ENCODE data around the gene KCNMB2. TPM values are rescaled to one million over a fixed set of nuclear protein-coding genes. Genes with fewer than 3 reads are reported as not detected.

Gene KCNMB2
- polyA plus RNA-seq, 1 donor (not counting 4 experiments of a cell fraction or from before 2014, with no cell fraction given), result not detected

GRCh38 chr3:178823150-178823549, 286.9 kb downstream of the KCNMB2 start:
- no peak overlapping the region for H2AFZ ChIP-seq (ENCODE audit: control insufficient read depth, low read length)
- no peaks in the 10 kb centered on the region for H3K9me1 ChIP-seq (ENCODE audit: control insufficient read depth, extremely low read depth, insufficient read depth, low read length)
- no peaks in the 10 kb centered on the region for H3K9me3 ChIP-seq (ENCODE audit: control insufficient read depth, low read depth, low read length)
- TF ChIP-seq CTCF (optimal IDR thresholded peaks at IDR 0.05 in 1 of 3, IDR thresholded peaks at IDR 0.05 in 1 of 3, conservative IDR thresholded peaks at IDR 0.05 in 1 of 3; ENCODE audit: extremely low read depth in 1 of 3, insufficient read depth in 2 of 3, low read length in 3 of 3), result no peak
- no peak for TF ChIP-seq EZH2 (IDR thresholded peaks at IDR 0.05; ENCODE audit: low read length)
- no peak for DNase-seq (ENCODE audit: low read depth, low spot score)
- H3K4me3 ChIP-seq (ENCODE audit: control insufficient read depth in 2 of 3, extremely low read depth in 1 of 3, insufficient read depth in 2 of 3, low read depth in 1 of 3, low read length in 3 of 3), result no peak overlapping the region
- H4K20me1 ChIP-seq (ENCODE audit: control insufficient read depth, extremely low read depth, insufficient read depth, low read length), result no peaks in the 10 kb centered on the region
- no peaks in the 10 kb centered on the region for H3K4me1 ChIP-seq (ENCODE audit: control insufficient read depth, extremely low read depth, insufficient read depth, low read length)
- H3K9ac ChIP-seq (ENCODE audit: control insufficient read depth, extremely low read depth, insufficient read depth, low read length), result no peak overlapping the region
- dilution Hi-C loops (cut with MboI; ENCODE audit: extremely low pct_ligation_motif_present, low sequenced_read_pairs), result no loop called here
- FAIRE-seq, result no peak
- H3K27ac ChIP-seq (ENCODE audit: control insufficient read depth, insufficient read depth, low read length), result no peak overlapping the region
- H3K27me3 ChIP-seq (ENCODE audit: control insufficient read depth, extremely low read depth, insufficient read depth, low read length), result no peaks in the 10 kb centered on the region
- no peaks in the 10 kb centered on the region for H3K36me3 ChIP-seq (ENCODE audit: control insufficient read depth in 2 of 2, extremely low read depth in 1 of 2, insufficient read depth in 2 of 2, low read length in 2 of 2)
- no peak overlapping the region for H3K4me2 ChIP-seq (ENCODE audit: control insufficient read depth, extremely low read depth, insufficient read depth, low read depth, low read length)
- H3K79me2 ChIP-seq (ENCODE audit: control insufficient read depth, insufficient read depth, low read length), result no peaks in the 10 kb centered on the region

- Histone ChIP-seq H2AFZ (ENCODE audit: control insufficient read depth, low read length) (no peak overlapping the region), H3K79me2 (ENCODE audit: control insufficient read depth, insufficient read depth, low read length) (no peaks in the 10 kb centered on the region), H3K4me3 (ENCODE audit: control insufficient read depth in 2 of 3, extremely low read depth in 1 of 3, insufficient read depth in 2 of 3, low read depth in 1 of 3, low read length in 3 of 3) (no peak overlapping the region), H3K9me3 (ENCODE audit: control insufficient read depth, low read depth, low read length) (no peaks in the 10 kb centered on the region), H3K4me2 (ENCODE audit: control insufficient read depth, extremely low read depth, insufficient read depth, low read depth, low read length) (no peak overlapping the region), H4K20me1 (ENCODE audit: control insufficient read depth, extremely low read depth, insufficient read depth, low read length) (no peaks in the 10 kb centered on the region), H3K36me3 (ENCODE audit: control insufficient read depth in 2 of 2, extremely low read depth in 1 of 2, insufficient read depth in 2 of 2, low read length in 2 of 2) (no peaks in the 10 kb centered on the region), H3K27me3 (ENCODE audit: control insufficient read depth, extremely low read depth, insufficient read depth, low read length) (no peaks in the 10 kb centered on the region), H3K4me1 (ENCODE audit: control insufficient read depth, extremely low read depth, insufficient read depth, low read length) (no peaks in the 10 kb centered on the region), H3K9ac (ENCODE audit: control insufficient read depth, extremely low read depth, insufficient read depth, low read length) (no peak overlapping the region), H3K27ac (ENCODE audit: control insufficient read depth, insufficient read depth, low read length) (no peak overlapping the region), H3K9me1 (ENCODE audit: control insufficient read depth, extremely low read depth, insufficient read depth, low read length) (no peaks in the 10 kb centered on the region)
- TF ChIP-seq CTCF (optimal IDR thresholded peaks at IDR 0.05 in 1 of 3, IDR thresholded peaks at IDR 0.05 in 1 of 3, conservative IDR thresholded peaks at IDR 0.05 in 1 of 3; ENCODE audit: extremely low read depth in 1 of 3, insufficient read depth in 2 of 3, low read length in 3 of 3) (no peak), EZH2 (IDR thresholded peaks at IDR 0.05; ENCODE audit: low read length) (no peak)
- FAIRE-seq (no peak), DNase-seq (ENCODE audit: low read depth, low spot score) (no peak)
- dilution Hi-C loops (cut with MboI; ENCODE audit: extremely low pct_ligation_motif_present, low sequenced_read_pairs), result no loop called here
Measured at GRCh38 chr3:178823591-178824246, 287.5 kb downstream of the KCNMB2 start.

Measured in keratinocyte (primary cell).